Ecto neural progenitor cell (in vitro differentiated cells): ENCODE measurements around the gene FBXO10.
"Not testable (repeated sequence)": the region's sequence is repeated elsewhere in the genome, so short reads cannot be mapped to it uniquely, and the experiment has no call there.

Experiments
- DNase-seq: peaks from one replicate; pipeline ENCODE4 v3.0.0-alpha.2; 2018; ENCODE audit warnings: low spot score

Gene FBXO10

GRCh38 chr9:37511016-37512010 lies 64.9 kb downstream of the FBXO10 start:
- peak; percentile 56 for DNase-seq

- DNase-seq, result not testable (repeated sequence)
Observed at GRCh38 chr9:37510053-37510452, 66.1 kb downstream of the FBXO10 start.

GRCh38 chr9:37509536-37509935 lies 66.6 kb downstream of the FBXO10 start:
- DNase-seq, result no peak

- DNase-seq, result no peak
Observed at GRCh38 chr9:37508834-37509206, 67.4 kb downstream of the FBXO10 start.

- no peak for DNase-seq
Observed at GRCh38 chr9:37508135-37508833, 67.9 kb downstream of the FBXO10 start.

GRCh38 chr9:37507566-37508134 lies 68.5 kb downstream of the FBXO10 start:
- no peak for DNase-seq

- DNase-seq, result no peak
Observed at GRCh38 chr9:37504605-37505004, 71.6 kb downstream of the FBXO10 start.

- DNase-seq, result no peak
Observed at GRCh38 chr9:37503736-37504135, 72.4 kb downstream of the FBXO10 start.

GRCh38 chr9:37501957-37502596 lies 74.1 kb downstream of the FBXO10 start:
- no peak for DNase-seq

GRCh38 chr9:37499297-37499696 lies 76.9 kb downstream of the FBXO10 start:
- no peak for DNase-seq

GRCh38 chr9:37498457-37498856 lies 77.7 kb downstream of the FBXO10 start:
- no peak for DNase-seq

GRCh38 chr9:37497320-37497719 lies 78.9 kb downstream of the FBXO10 start:
- DNase-seq, result no peak

GRCh38 chr9:37496020-37496419 lies 80.2 kb downstream of the FBXO10 start:
- DNase-seq, result no peak

- DNase-seq, result no peak
Observed at GRCh38 chr9:37495571-37495970, 80.6 kb downstream of the FBXO10 start.

GRCh38 chr9:37491939-37492338 lies 84.2 kb downstream of the FBXO10 start:
- DNase-seq, result no peak

GRCh38 chr9:37486616-37487548 lies 89.3 kb downstream of the FBXO10 start:
- DNase-seq, result no peak

GRCh38 chr9:37486256-37486615 lies 89.9 kb downstream of the FBXO10 start:
- DNase-seq, result no peak

- peak; percentile 97 for DNase-seq
Observed at GRCh38 chr9:37485389-37486255, 90.6 kb downstream of the FBXO10 start, which contains the start of gene POLR1E. POLR1E (plus strand) TSS chr9:37485948; CDS start chr9:37486048, 100 bp downstream.

GRCh38 chr9:37480759-37481158 lies 95.4 kb downstream of the FBXO10 start:
- DNase-seq, result no peak

GRCh38 chr9:37477987-37478619 lies 98.1 kb downstream of the FBXO10 start:
- DNase-seq, result not testable (repeated sequence)
